Osteocyte (in vitro differentiated cells): Measurements from ENCODE around the gene ZNF532. TPM values are rescaled to one million over a fixed set of nuclear protein-coding genes. Genes with fewer than 3 reads are reported as not detected.
A peak's percentile ranks its signal among the peaks of the same experiment; 100 is the strongest.

Source experiments
- DNase-seq: peaks from one replicate; pipeline ENCODE4 v3.0.0; 2021; ENCODE audit warnings: mixed read lengths; ENCODE audit not compliant: unreplicated experiment; ENCODE audit errors: extremely low spot score
- H3K27ac Mint-ChIP-seq: one replicate; pipeline ENCODE4 v1.8.0; 2021; ENCODE audit warnings: mild to moderate bottlenecking, mixed read lengths; ENCODE audit not compliant: unreplicated experiment
- H3K27me3 Mint-ChIP-seq: one replicate; pipeline ENCODE4 v1.8.0; 2021; ENCODE audit warnings: mixed read lengths; ENCODE audit not compliant: unreplicated experiment
- H3K36me3 Mint-ChIP-seq: one replicate; pipeline ENCODE4 v1.8.0; 2021; ENCODE audit warnings: mixed read lengths; ENCODE audit not compliant: unreplicated experiment
- H3K4me1 Mint-ChIP-seq: one replicate; pipeline ENCODE4 v1.8.0; 2021; ENCODE audit warnings: mixed read lengths; ENCODE audit not compliant: unreplicated experiment
- H3K4me3 Mint-ChIP-seq: one replicate; pipeline ENCODE4 v1.8.0; 2021; ENCODE audit warnings: mild to moderate bottlenecking, moderate library complexity, mixed read lengths; ENCODE audit not compliant: unreplicated experiment
- H3K9me3 Mint-ChIP-seq: one replicate; pipeline ENCODE4 v1.8.0; 2021; ENCODE audit warnings: mixed read lengths; ENCODE audit not compliant: unreplicated experiment
- CTCF ChIP-seq: fragments of 200-600 bp; sonication (generic); IDR thresholded peaks from 2 replicates; pipeline ENCODE4 v1.5.0; 2021; ENCODE audit warnings: antibody characterized with exemption, mild to moderate bottlenecking, moderate library complexity
- total RNA-seq: library from RNA; stranded (reverse); gene quantifications from 2 replicates; pipeline ENCODE4 v1.2.1, GENCODE V29; 2021

Gene ZNF532
- total RNA-seq, 1 donor from 2014 or later, result 92.7 TPM

GRCh38 chr18:58862356-58862755 is 2.3 kb upstream of the ZNF532 start:
- no peaks in the 10 kb centered on the region for H3K9me3 Mint-ChIP-seq
- DNase-seq, result no peak
- peaks cover 9% of the 10 kb centered on the region for H3K36me3 Mint-ChIP-seq
- no peaks in the 10 kb centered on the region for H3K27me3 Mint-ChIP-seq
- H3K4me1 Mint-ChIP-seq, result peaks cover 59% of the 10 kb centered on the region
- peak overlapping the region; percentile 74 for H3K4me3 Mint-ChIP-seq
- peak overlapping the region; percentile 97 for H3K27ac Mint-ChIP-seq
- no peak for TF ChIP-seq CTCF

DNA sequence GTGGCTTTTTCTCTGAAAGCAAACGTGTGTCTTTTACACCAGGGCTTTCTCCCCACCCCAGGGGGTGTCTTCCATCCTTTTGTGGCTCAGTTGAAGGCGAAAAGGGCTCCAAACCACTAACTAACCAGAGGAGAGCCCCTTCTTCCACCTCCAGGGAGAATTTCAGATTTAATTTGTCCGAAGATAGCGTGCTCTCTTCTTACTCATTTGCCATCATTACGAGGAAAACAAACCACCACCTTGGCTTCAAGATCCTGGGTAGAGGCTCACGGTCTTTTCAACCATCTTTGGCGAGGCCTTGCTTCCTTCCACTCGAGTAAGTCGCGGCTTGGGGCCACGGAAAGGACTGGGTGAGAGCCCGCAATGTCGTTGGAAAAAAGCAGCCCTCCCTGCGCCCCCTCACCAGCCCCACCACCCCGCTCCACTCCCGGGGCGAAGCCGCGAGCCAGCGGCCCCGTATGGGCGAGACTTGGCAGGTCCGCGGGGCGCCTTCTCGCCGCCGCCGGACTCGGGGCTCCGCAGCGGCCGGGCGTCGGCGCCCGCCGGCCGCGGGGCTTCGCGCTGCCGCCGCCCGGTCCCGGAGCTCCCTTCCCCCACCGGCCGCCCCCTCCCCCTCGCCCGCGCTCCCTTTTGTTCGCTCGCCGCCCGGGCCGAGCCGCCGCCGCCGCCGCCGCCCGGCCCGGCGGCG is 1.7 kb upstream of the ZNF532 start:
- Mint-ChIP-seq H3K4me3 (peak overlapping the region; percentile 74), H3K4me1 (peaks cover 66% of the 10 kb centered on the region), H3K9me3 (no peaks in the 10 kb centered on the region), H3K36me3 (peaks cover 13% of the 10 kb centered on the region), H3K27ac (peak overlapping the region; percentile 97), H3K27me3 (no peaks in the 10 kb centered on the region)
- no peak for DNase-seq
- no peak for TF ChIP-seq CTCF

DNA sequence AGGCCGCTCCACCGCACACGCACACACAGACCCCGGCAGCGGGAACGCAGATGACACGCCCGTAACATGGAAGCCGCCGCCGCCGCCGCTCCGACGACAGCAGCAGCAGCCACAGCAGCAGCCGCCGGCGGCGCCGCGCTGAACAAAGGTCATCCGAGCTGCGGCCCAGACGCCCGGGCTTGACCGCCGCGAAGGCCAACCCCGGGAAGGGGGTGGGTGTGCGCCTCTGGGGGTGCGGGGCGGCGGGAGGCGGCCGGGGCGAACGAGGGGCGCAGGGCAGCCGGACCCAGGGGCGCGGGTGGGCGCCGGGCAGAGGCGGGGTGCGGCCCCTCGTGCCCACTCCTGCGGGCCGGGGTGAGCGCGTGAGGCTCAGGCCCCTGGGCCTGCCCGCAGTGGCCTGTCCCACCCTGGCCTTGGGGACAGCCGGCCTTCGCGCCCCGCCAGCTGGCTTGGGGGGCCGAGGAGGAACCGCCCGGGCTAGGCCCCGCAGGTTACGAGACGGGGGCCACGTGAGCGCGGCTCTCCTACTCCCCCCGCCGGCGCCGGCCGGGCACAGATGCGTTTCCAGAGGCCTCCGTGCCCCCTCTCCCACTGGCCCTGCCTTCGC is 1.0 kb upstream of the ZNF532 start:
- TF ChIP-seq CTCF, result no peak
- Mint-ChIP-seq H3K27me3 (no peaks in the 10 kb centered on the region), H3K27ac (peak overlapping the region; percentile 97), H3K9me3 (no peaks in the 10 kb centered on the region), H3K36me3 (peaks cover 20% of the 10 kb centered on the region), H3K4me3 (peak overlapping the region; percentile 76), H3K4me1 (peaks cover 67% of the 10 kb centered on the region)
- no peak for DNase-seq

GRCh38 chr18:58865033-58865590 is 435 bp downstream of the ZNF532 start:
- no peak for DNase-seq
- H3K9me3 Mint-ChIP-seq, result no peaks in the 10 kb centered on the region
- TF ChIP-seq CTCF, result no peak
- H3K4me1 Mint-ChIP-seq, result peaks cover 75% of the 10 kb centered on the region
- peak overlapping the region; percentile 76 for H3K4me3 Mint-ChIP-seq
- H3K27me3 Mint-ChIP-seq, result no peaks in the 10 kb centered on the region
- H3K27ac Mint-ChIP-seq, result peak overlapping the region; percentile 97
- H3K36me3 Mint-ChIP-seq, result peaks cover 29% of the 10 kb centered on the region

GRCh38 chr18:58865701-58866065 is 1.0 kb downstream of the ZNF532 start:
- Mint-ChIP-seq H3K4me1 (peaks cover 78% of the 10 kb centered on the region), H3K9me3 (no peaks in the 10 kb centered on the region), H3K4me3 (peak overlapping the region; percentile 76), H3K36me3 (peaks cover 33% of the 10 kb centered on the region), H3K27me3 (no peaks in the 10 kb centered on the region), H3K27ac (peak overlapping the region; percentile 97)
- DNase-seq, result no peak
- TF ChIP-seq CTCF, result no peak
